ENCODE data around the gene HIC1. TPM values are rescaled to one million over a fixed set of nuclear protein-coding genes. Genes with fewer than 3 reads are reported as not detected.

Gene HIC1
- total RNA-seq, 1 donor from 2014 or later, result 33.1 TPM

GRCh38 chr17:2086306-2086705 lies 31.4 kb downstream of the HIC1 start:
- DNase-seq (ENCODE audit: extremely low spot score in 2 of 2), result no peak
- intact Hi-C loops (cut with DNase I), result no loop called here
- no peak for TF ChIP-seq CTCF (IDR thresholded peaks at IDR 0.05)
- TF ChIP-seq POLR2A (IDR thresholded peaks at IDR 0.05), result no peak
- no peak for TF ChIP-seq POLR2AphosphoS5 (IDR thresholded peaks at IDR 0.05; ENCODE audit: insufficient read depth in 1 of 2, low read depth in 1 of 2)
- no peak overlapping the region for H3K4me3 ChIP-seq
- peaks cover 0 to 5% of the 10 kb centered on the region in 2 donors for H3K36me3 ChIP-seq
- no peaks in the 10 kb centered on the region for H3K27me3 ChIP-seq
- peaks cover 90% of the 10 kb centered on the region for H3K4me1 ChIP-seq
- H3K9me3 ChIP-seq, result no peaks in the 10 kb centered on the region
- H3K27ac ChIP-seq, result peak overlapping the region; percentile 92

GRCh38 chr17:2087597-2088211 lies 32.8 kb downstream of the HIC1 start:
- Histone ChIP-seq H3K27me3 (no peaks in the 10 kb centered on the region), H3K9me3 (no peaks in the 10 kb centered on the region), H3K4me3 (no peak overlapping the region), H3K36me3 (no peaks in the 10 kb centered on the region), H3K4me1 (peaks cover 88% of the 10 kb centered on the region), H3K27ac (peak overlapping the region; percentile 92)
- no peak for DNase-seq (ENCODE audit: extremely low spot score in 2 of 2)
- intact Hi-C loops (cut with DNase I), result no loop called here
- no peak for TF ChIP-seq CTCF (IDR thresholded peaks at IDR 0.05)
- no peak for TF ChIP-seq POLR2A (IDR thresholded peaks at IDR 0.05)
- peak; percentile 13 to 61 for TF ChIP-seq POLR2AphosphoS5 (IDR thresholded peaks at IDR 0.05; ENCODE audit: insufficient read depth in 1 of 2, low read depth in 1 of 2)

GRCh38 chr17:2089021-2089422 lies 34.1 kb downstream of the HIC1 start:
- Histone ChIP-seq H3K4me3 (peak overlapping the region; percentile 32 to 40), H3K4me1 (peaks cover 75% of the 10 kb centered on the region), H3K9me3 (no peaks in the 10 kb centered on the region), H3K36me3 (no peaks in the 10 kb centered on the region), H3K27ac (peak overlapping the region; percentile 92), H3K27me3 (no peaks in the 10 kb centered on the region)
- intact Hi-C loops (cut with DNase I), result no loop called here
- TF ChIP-seq CTCF (IDR thresholded peaks at IDR 0.05) (no peak), POLR2A (IDR thresholded peaks at IDR 0.05) (no peak), POLR2AphosphoS5 (IDR thresholded peaks at IDR 0.05; ENCODE audit: insufficient read depth in 1 of 2, low read depth in 1 of 2) (peak in 1 of 2 donors; percentile 18)
- no peak for DNase-seq (ENCODE audit: extremely low spot score in 2 of 2)

- Histone ChIP-seq H3K36me3 (no peaks in the 10 kb centered on the region), H3K27ac (peak overlapping the region; percentile 92), H3K4me3 (peak overlapping the region; percentile 32 to 40), H3K9me3 (no peaks in the 10 kb centered on the region), H3K27me3 (no peaks in the 10 kb centered on the region), H3K4me1 (peaks cover 72% of the 10 kb centered on the region)
- TF ChIP-seq POLR2AphosphoS5 (IDR thresholded peaks at IDR 0.05; ENCODE audit: insufficient read depth in 1 of 2, low read depth in 1 of 2) (no peak), POLR2A (IDR thresholded peaks at IDR 0.05) (no peak), CTCF (IDR thresholded peaks at IDR 0.05) (no peak)
- intact Hi-C loops (cut with DNase I), result loop anchor here (2.0 kb wide), 1 partner anchor 33 kb away; no protein-coding TSS in a partner anchor
- DNase-seq (ENCODE audit: extremely low spot score in 2 of 2), result no peak
Measured at GRCh38 chr17:2090210-2090641, 35.3 kb downstream of the HIC1 start.

GRCh38 chr17:2090804-2091534 lies 36.1 kb downstream of the HIC1 start:
- TF ChIP-seq POLR2A (IDR thresholded peaks at IDR 0.05) (no peak), POLR2AphosphoS5 (IDR thresholded peaks at IDR 0.05; ENCODE audit: insufficient read depth in 1 of 2, low read depth in 1 of 2) (no peak), CTCF (IDR thresholded peaks at IDR 0.05) (peak in 1 of 3 experiments; percentile 42)
- H3K27me3 ChIP-seq, result no peaks in the 10 kb centered on the region
- DNase-seq (ENCODE audit: extremely low spot score in 2 of 2), result peak in 1 of 2 donors; percentile 89
- H3K4me3 ChIP-seq, result no peak overlapping the region
- no peaks in the 10 kb centered on the region for H3K36me3 ChIP-seq
- peaks cover 71% of the 10 kb centered on the region for H3K4me1 ChIP-seq
- H3K9me3 ChIP-seq, result no peaks in the 10 kb centered on the region
- H3K27ac ChIP-seq, result peak overlapping the region; percentile 92
- intact Hi-C loops (cut with DNase I), result loop anchor here (2.0 kb wide), 1 partner anchor 34 kb away; no protein-coding TSS in a partner anchor
